GM18909 (cell line): ENCODE data around the gene FHIT.

ENCODE experiments used
- ATAC-seq: cut with Tn5 transposase; IDR thresholded peaks from one replicate; pipeline ENCODE4 v1.9.1; 2021; ENCODE audit warnings: mild to moderate bottlenecking; ENCODE audit not compliant: unreplicated experiment, poor library complexity

FHIT gene

DNA sequence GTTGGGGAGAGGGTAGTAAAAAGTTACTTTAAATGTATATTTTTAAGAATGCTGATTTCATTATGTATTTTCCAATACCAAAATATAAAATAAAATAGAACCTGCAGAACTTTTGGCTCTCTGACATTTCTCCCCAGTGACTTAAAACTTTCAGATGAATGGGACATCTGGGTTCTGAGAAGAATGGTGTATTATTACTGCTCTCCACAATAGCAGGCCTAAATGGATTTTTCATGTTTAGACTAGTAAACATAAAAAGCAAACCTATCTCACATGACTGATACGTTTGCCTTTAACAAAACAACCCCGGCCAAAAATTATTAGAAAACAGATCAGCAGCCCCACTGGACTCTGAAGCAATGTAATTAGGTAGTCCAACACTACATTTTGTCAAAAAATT lies 73.8 kb downstream of the FHIT start:
- ATAC-seq: no peak

- no peak for ATAC-seq
Measured at GRCh38 chr3:61173676-61174075, 77.6 kb downstream of the FHIT start.

DNA sequence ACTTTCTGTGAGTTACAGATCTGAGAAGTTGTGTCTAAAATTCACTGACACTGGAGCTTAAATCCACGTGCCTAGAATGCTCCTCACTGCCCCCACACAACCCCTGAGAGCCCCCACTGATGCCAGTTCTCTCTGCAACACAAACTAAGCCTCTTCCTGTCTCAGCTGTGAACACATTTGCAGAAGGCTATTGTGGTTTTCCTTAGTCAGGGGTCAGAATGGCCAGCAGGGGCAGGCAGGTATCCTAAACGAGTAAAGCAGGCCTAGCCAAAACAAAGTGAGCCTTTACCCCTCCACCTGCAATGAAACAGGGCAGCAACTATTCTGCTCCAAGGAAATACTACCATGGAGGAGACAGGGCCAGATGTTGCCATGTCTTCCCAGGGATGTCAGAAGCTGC lies 78.6 kb downstream of the FHIT start:
- peak; percentile 78 for ATAC-seq

GRCh38 chr3:61172203-61172602 lies 79.0 kb downstream of the FHIT start:
- ATAC-seq: no peak

DNA sequence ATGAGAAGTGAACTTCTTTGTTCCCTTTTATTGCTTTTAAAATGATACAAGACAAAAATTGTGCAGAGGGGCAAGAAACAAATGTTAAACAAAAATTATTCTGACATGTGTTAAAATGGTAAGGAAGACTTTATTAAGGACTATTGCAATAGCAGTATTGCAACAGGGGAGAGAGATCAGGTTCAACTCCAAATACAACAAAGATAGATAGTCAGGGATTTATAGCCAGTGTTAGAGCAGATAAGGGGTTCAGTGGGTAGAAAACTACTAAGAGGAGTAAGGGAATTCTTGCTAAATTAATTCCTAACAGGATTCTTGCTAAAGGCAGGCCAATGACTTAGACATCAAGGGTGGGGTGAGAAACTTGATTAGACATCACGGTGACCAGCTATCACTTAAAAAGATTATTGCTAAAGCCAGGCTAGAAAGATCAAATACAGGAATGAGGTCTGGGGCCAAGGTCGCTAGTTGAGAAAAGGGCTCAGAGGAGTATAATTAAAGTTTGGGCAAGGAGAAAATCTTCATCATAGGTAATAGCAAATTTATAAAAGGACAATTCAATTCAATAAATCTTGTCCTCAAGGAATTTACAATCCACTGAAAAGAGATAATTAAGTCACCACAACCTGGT lies 81.5 kb downstream of the FHIT start:
- no peak for ATAC-seq

- ATAC-seq: no peak
Measured at GRCh38 chr3:61168286-61168685, 83.0 kb downstream of the FHIT start.

GRCh38 chr3:61162965-61163364 lies 88.3 kb downstream of the FHIT start:
- no peak for ATAC-seq

GRCh38 chr3:61158667-61159066 lies 92.6 kb downstream of the FHIT start:
- no peak for ATAC-seq

GRCh38 chr3:61158216-61158615 lies 93.0 kb downstream of the FHIT start:
- ATAC-seq: peak; percentile 77

GRCh38 chr3:61157414-61157813 lies 93.8 kb downstream of the FHIT start:
- ATAC-seq: peak; percentile 62

DNA sequence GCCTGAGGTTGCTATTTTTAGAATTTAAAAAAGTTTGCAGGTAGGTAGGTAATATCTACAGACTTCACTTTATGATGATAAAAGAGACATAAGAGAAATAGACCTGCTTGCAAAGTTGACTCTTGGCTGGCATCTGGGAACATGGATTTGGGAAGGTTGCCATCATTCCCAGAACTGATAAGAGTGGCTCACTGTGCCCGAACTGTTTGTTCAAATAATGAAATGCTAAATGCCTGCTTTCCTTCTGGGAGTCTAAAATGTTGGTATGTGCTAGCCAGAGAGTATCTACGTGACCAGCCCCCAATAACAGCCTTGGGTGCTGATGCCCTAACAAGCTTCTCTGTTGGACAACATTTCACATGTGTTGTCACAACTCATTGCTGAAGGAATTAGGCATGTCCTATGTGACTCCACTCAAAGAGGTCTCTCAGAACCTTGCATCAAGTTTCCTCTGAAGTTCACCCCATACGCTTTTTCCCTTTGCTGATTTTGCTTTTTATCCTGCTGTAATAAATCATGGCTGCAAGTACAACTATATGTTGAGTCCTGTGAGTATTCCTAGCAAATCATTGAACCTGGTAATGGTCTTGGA lies 95.5 kb downstream of the FHIT start:
- ATAC-seq: no peak

DNA sequence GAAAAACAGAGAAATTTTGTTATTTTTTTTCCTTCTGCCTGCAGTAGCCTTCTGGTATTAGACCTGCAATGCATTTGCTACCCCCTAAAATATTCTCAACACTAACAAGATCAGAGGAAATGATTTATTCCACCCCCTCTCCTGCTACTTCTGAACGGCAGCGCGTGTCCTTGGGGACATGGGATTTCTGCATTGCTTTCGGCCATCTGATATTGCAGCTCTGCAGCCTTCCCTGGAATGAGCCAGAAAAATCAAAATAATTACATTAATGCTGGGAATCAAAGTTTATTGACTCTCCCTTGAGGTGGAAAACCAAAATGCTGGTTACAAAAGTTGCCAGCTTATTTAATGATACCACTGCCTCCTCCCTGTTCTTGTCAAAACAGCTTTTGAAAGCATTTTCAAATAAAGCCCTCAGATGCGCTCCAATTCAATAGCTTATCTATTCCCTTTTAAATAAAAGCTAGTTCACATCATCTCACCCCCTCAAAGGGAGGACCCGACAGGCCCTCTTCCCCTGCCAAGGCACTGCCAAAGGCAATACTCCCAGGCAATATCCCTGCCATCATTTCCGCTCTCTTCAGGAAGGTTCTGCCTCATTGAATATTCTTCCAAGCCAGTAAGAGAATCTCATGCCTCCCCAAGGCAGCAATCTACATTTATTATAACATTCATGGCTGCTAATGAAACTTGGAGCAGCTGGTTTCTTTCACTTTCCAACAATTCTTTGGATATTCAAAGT lies 96.6 kb downstream of the FHIT start:
- no peak for ATAC-seq

DNA sequence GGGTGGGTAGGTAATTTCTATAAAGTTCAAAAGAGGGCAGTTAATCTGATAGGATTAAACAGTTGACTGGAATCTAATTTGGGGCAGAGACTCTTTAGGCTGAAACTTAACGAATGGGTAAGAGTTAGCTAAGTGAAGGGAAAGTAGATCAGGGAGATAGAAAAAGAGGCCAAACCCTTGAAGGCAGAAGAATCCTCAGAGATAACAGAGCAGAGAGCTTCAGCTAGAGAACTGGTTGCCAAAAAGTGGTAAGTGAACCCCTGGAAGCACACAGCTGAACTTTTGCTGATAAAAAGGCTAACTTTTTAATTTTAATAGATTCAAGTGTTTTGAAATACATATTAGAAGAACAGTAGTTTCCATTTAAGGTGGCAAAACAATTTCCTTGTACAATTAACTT lies 99.2 kb downstream of the FHIT start:
- ATAC-seq: no peak

DNA sequence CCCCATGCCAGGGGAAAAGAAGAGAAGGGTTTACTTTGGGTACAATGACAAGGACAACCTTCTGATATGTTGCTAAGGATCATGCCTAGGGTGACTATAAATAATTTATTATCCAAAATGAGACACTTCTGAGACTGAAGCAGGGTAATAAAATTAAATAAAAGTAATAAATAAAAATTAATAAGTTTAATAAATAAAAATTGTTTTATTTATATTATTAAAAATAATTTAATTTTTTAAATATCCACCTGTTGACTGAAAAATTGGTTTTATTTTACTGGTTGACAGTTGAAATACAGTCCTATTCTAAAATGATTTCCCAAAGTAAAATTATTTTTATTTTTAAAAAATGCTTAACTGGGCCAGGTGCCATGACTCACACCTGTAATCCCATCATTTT lies 102.0 kb downstream of the FHIT start:
- ATAC-seq: no peak

DNA sequence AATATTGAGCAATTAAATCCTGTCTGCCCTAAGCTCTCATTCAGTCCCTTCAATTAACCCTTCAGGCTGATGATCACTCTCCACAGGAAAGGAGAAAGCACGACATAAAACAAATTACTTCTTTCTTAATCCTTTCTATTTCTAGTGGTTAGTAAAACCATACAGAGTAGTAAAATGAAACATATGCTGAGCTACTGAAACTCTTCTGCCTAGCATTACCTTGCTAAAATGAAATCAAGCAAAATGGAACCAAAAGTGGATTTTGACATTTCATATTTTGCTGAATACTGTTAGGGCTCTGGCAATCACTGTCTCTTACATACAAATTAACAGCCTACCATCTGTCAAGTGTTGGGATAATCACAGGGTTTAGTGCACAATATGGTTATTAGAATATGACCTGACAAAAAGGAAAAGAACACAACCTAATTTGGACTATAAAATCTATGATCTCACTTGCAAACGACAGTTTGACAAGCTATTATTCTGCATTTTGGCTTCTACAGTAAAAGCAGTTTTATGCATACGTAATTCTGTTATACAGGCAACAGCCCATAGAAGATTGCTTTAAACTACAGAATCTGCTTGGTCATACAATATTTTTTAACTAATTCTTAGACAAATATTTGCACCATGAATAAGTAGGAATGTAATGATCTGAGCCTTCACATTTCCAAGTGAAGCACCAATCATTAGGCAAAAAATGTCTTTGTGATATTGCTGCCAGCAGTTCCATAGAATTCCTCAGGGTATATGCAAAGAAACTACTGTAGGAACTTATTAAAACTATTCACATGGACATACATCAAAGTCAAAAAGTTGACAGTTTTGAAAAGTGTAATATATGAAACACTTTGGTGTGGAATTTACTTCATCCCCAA lies 105.0 kb downstream of the FHIT start:
- ATAC-seq: no peak

GRCh38 chr3:61141697-61142096 lies 109.6 kb downstream of the FHIT start:
- no peak for ATAC-seq

DNA sequence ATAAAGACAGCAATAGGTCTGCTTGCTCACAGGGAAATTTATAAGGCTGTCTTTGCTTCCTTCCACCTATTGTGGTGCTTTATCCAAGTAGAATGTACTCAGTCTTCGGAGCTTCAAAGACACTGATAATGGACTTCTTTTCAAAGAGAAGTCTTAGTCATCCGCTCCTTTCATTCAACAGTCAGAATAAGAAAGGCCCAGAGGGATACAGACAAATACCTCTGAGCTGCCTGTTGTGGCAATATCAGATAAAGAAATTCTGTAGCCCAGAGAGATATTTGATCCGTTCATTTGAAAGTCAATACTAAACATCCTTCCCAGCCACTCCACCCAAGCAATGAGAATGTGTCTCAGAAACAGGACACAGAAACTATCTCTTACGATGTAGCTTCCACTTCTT lies 110.0 kb downstream of the FHIT start:
- no peak for ATAC-seq

DNA sequence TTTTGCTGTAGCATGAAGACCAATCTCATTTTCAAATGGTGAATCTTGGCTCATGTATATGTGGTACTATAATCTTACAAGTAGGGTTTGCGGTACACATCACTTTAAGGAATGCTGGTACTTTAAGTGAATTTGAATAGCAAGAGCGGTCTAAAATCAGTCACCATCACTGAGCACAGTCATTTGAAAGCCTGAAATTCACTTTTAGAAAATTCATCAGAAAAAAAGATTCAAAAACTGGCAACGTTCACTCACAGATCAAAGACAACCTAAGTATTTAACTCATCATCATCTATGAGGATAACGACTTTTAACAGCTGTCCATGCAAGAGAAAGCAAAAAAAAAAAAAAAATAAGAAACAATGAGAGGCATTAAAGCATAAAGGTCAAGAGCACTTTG lies 111.6 kb downstream of the FHIT start:
- no peak for ATAC-seq

GRCh38 chr3:61138401-61138800 lies 112.9 kb downstream of the FHIT start:
- no peak for ATAC-seq

GRCh38 chr3:61136191-61136590 lies 115.1 kb downstream of the FHIT start:
- no peak for ATAC-seq

GRCh38 chr3:61134532-61134931 lies 116.7 kb downstream of the FHIT start:
- no peak for ATAC-seq
